Ectodermal cell (in vitro differentiated cells): ENCODE results near the gene LRP1.

Experiments
- H3K27ac ChIP-seq: 2 replicates; pipeline ENCODE4 v1.7.0; 2013; ENCODE audit warnings: mild to moderate bottlenecking, low read depth, low read length; ENCODE audit not compliant: insufficient read depth, poor library complexity, severe bottlenecking
- H3K27me3 ChIP-seq: 2 replicates; pipeline ENCODE4 v1.7.0; 2013; ENCODE audit warnings: mild to moderate bottlenecking, low read length; ENCODE audit not compliant: insufficient read depth, control insufficient read depth, poor library complexity, severe bottlenecking
- H3K36me3 ChIP-seq: one replicate; pipeline ENCODE4 v1.7.0; 2013; ENCODE audit warnings: low read length; ENCODE audit not compliant: control insufficient read depth, insufficient read depth
- H3K4me1 ChIP-seq: one replicate; pipeline ENCODE4 v1.7.0; 2013; ENCODE audit warnings: low read length; ENCODE audit not compliant: control insufficient read depth, insufficient read depth
- H3K4me3 ChIP-seq: 2 replicates; pipeline ENCODE4 v1.7.0; 2013; ENCODE audit warnings: low read depth, low read length, control low read depth; ENCODE audit not compliant: insufficient read depth
- H3K9me3 ChIP-seq: 2 replicates; pipeline ENCODE4 v1.7.0; 2013; ENCODE audit warnings: mild to moderate bottlenecking, low read length, moderate library complexity; ENCODE audit not compliant: control insufficient read depth
- WGBS, 2 experiments: methylation state at CpG; one replicate each; pipeline ENCODE4 v1.1.7; 2013; ENCODE audit warnings: missing lambda C conversion rate in 2 of 2; 5-methylcytosine and 5-hydroxymethylcytosine counted together

The LRP1 gene

DNA sequence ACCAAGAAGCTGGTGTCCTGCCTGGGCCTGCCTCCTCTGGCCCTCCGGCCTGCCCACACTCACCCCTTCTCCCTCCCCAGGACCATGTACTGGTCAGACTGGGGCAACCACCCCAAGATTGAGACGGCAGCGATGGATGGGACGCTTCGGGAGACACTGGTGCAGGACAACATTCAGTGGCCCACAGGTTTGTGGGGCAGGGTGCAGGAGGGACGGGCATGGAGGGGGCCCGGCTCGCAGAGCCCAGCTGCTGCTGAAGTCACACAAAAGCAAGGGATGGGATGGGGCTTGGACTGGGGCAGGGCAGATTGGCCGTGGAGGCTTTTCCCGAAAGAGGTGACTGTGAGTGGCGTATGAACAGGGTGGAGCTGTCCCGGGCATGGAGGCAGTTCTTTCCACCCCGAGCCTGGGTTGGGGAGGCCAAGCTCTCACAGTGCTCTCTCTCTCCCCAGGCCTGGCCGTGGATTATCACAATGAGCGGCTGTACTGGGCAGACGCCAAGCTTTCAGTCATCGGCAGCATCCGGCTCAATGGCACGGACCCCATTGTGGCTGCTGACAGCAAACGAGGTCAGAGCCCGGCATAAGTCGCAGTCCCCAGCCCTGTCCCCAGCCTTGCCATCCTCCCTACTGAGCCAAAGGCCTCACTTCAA is 80.5 kb downstream of the LRP1 start:
- H3K27me3 ChIP-seq: peaks cover 3% of the 10 kb centered on the region
- 90 to 92% methylated on average over 22 of the region's 22 CpGs for WGBS, 2 experiments
- no peaks in the 10 kb centered on the region for H3K9me3 ChIP-seq
- H3K4me3 ChIP-seq: no peak overlapping the region
- peaks cover 20% of the 10 kb centered on the region for H3K36me3 ChIP-seq
- peaks cover 5% of the 10 kb centered on the region for H3K4me1 ChIP-seq
- no peak overlapping the region for H3K27ac ChIP-seq

- H3K36me3 ChIP-seq: peaks cover 18% of the 10 kb centered on the region
- H3K9me3 ChIP-seq: no peaks in the 10 kb centered on the region
- 93 to 95% methylated on average over 8 of the region's 8 CpGs for WGBS, 2 experiments
- H3K4me1 ChIP-seq: peaks cover 9% of the 10 kb centered on the region
- peaks cover 15% of the 10 kb centered on the region for H3K27me3 ChIP-seq
- no peak overlapping the region for H3K27ac ChIP-seq
- no peak overlapping the region for H3K4me3 ChIP-seq
These were observed 81.6 kb downstream of the LRP1 start for GRCh38 chr12:57209916-57210315.

- Histone ChIP-seq H3K4me1 (peaks cover 9% of the 10 kb centered on the region), H3K27me3 (peaks cover 20% of the 10 kb centered on the region), H3K4me3 (no peak overlapping the region), H3K36me3 (peaks cover 18% of the 10 kb centered on the region), H3K9me3 (no peaks in the 10 kb centered on the region), H3K27ac (no peak overlapping the region)
- 95 to 96% methylated on average over 15 of the region's 15 CpGs for WGBS, 2 experiments
These were observed 82.2 kb downstream of the LRP1 start for GRCh38 chr12:57210461-57210860.

- Histone ChIP-seq H3K9me3 (no peaks in the 10 kb centered on the region), H3K27ac (no peak overlapping the region), H3K4me3 (no peak overlapping the region), H3K4me1 (peaks cover 14% of the 10 kb centered on the region), H3K36me3 (peaks cover 12% of the 10 kb centered on the region), H3K27me3 (peaks cover 27% of the 10 kb centered on the region)
- 93 to 94% methylated on average over 16 of the region's 16 CpGs for WGBS, 2 experiments
These were observed 82.8 kb downstream of the LRP1 start for GRCh38 chr12:57210926-57211692.

GRCh38 chr12:57211791-57212700 is 83.8 kb downstream of the LRP1 start:
- 94% methylated on average over 27 of the region's 27 CpGs for WGBS, 2 experiments
- Histone ChIP-seq H3K36me3 (peaks cover 9% of the 10 kb centered on the region), H3K27me3 (peaks cover 36% of the 10 kb centered on the region), H3K9me3 (no peaks in the 10 kb centered on the region), H3K4me1 (peaks cover 18% of the 10 kb centered on the region), H3K4me3 (no peak overlapping the region), H3K27ac (no peak overlapping the region)

- Histone ChIP-seq H3K4me1 (peaks cover 24% of the 10 kb centered on the region), H3K27ac (no peak overlapping the region), H3K36me3 (peaks cover 7% of the 10 kb centered on the region), H3K4me3 (no peak overlapping the region), H3K27me3 (peaks cover 43% of the 10 kb centered on the region), H3K9me3 (no peaks in the 10 kb centered on the region)
- WGBS, 2 experiments: 82 to 86% methylated on average over 7 of the region's 7 CpGs
These were observed 84.4 kb downstream of the LRP1 start for GRCh38 chr12:57212701-57213057.

DNA sequence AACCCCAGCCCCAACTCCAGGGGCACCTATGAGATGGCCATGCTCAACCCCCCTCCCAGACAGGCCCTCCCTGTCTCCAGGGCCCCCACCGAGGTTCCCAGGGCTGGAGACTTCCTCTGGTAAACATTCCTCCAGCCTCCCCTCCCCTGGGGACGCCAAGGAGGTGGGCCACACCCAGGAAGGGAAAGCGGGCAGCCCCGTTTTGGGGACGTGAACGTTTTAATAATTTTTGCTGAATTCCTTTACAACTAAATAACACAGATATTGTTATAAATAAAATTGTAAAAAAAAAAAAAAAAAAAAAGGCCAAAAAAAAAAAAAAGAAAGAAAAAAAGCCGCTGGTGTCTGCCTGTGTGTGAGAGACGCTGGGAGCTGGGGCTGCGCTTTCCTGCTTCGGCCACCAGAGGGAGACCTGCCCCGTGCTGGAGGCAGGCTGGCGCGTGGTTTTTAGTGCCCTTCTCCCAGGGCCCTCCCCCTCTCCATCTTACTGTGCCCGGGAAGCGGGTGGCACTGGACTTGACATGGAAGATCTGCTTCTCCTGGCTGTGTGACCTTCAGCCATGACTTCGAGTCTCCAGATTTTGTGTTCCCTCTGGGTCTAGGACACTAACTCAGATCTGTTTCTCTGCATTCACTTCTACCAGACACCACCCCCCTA is 84.9 kb downstream of the LRP1 start:
- no peak overlapping the region for H3K27ac ChIP-seq

DNA sequence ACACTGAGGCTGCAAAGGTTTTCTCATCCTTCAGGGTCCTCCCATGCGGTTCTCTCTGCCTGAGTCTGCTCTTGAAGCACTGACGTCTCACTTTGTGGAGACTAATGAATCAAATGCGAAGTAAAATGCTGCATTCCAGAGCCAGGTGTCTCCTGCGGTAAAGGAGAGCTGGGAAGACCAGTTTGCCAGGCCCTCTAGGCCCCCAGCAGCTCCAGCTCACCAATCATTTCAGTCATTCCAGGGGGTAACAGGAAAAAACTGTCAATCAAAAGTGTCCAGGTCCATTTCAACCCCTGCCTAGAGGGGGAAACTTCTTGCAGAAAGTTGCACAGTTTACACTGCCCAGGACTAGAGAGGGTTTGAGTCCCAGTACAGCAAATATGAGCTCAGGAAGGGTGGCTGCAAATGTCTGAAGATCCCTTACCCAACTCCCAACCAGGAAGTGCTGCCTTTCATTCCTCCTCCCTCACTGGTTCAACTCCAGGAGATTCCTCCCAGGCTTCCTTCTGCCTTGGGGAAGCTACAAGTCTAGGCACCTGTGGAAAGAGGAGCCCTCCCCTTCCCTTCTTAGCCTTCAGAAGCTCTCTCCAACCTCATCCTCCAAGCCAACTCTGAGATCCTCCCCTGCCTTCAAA is 85.6 kb downstream of the LRP1 start:
- H3K4me1 ChIP-seq: peaks cover 27% of the 10 kb centered on the region
- no peaks in the 10 kb centered on the region for H3K36me3 ChIP-seq
- no peak overlapping the region for H3K27ac ChIP-seq
- 68 to 75% methylated on average over 4 of the region's 4 CpGs for WGBS, 2 experiments
- peaks cover 55% of the 10 kb centered on the region for H3K27me3 ChIP-seq
- no peak overlapping the region for H3K4me3 ChIP-seq
- no peaks in the 10 kb centered on the region for H3K9me3 ChIP-seq

More for the DNA sequence above, 84.9 kb downstream of the LRP1 start:
- Histone ChIP-seq H3K4me1 (peaks cover 25% of the 10 kb centered on the region), H3K4me3 (no peak overlapping the region), H3K9me3 (no peaks in the 10 kb centered on the region), H3K27me3 (peaks cover 48% of the 10 kb centered on the region), H3K36me3 (peaks cover 2% of the 10 kb centered on the region)
- WGBS, 2 experiments: 8 to 14% methylated on average over 11 to 12 of the region's 16 CpGs

DNA sequence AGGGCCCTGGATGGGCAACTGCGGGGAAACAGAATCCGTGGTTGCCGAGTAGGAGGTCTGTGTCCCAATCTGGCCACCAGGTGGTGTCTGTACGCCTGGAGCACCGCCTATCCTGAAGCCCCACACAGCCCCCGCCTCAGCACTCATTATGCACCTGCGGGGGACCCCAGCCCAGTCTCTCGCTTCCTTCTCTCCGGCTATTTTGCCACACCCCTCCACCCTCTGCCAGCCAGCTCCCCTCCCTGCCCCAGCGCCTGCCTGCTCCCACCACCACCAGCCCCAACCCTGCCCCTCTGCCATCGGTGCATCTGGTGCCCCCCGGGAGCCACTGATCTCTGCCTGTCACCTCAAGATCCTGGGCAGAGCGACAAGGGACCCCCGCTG is 86.1 kb downstream of the LRP1 start:
- Histone ChIP-seq H3K4me1 (peaks cover 32% of the 10 kb centered on the region), H3K4me3 (no peak overlapping the region), H3K27me3 (peaks cover 60% of the 10 kb centered on the region), H3K36me3 (no peaks in the 10 kb centered on the region), H3K9me3 (no peaks in the 10 kb centered on the region), H3K27ac (no peak overlapping the region)
- WGBS, 2 experiments: 7 to 8% methylated on average over 14 of the region's 14 CpGs
